ENCODE results near the gene TRPM4.
"Not testable (repeated sequence)": the region's sequence is repeated elsewhere in the genome, so short reads cannot be mapped to it uniquely, and the experiment has no call there.

The TRPM4 gene

GRCh38 chr19:49180659-49181058 lies 23.1 kb downstream of the TRPM4 start:
- no peaks in the 10 kb centered on the region for H3K4me1 ChIP-seq (ENCODE audit: insufficient read depth, poor library complexity, severe bottlenecking)
- peaks cover 22% of the 10 kb centered on the region for H3K36me3 ChIP-seq (ENCODE audit: low read depth)
- H3K9me3 ChIP-seq (ENCODE audit: severe bottlenecking) = no peaks in the 10 kb centered on the region
- no peak for ATAC-seq (ENCODE audit: low read depth)
- H3K27ac ChIP-seq (ENCODE audit: poor library complexity, severe bottlenecking) = no peak overlapping the region
- TF ChIP-seq CTCF (IDR thresholded peaks at IDR 0.05; ENCODE audit: poor library complexity, severe bottlenecking) = no peak
- H3K27me3 ChIP-seq (ENCODE audit: insufficient read depth, poor library complexity, severe bottlenecking) = no peaks in the 10 kb centered on the region
- DNase-seq (ENCODE audit: low spot score) = no peak
- no peak overlapping the region for H3K4me3 ChIP-seq (ENCODE audit: severe bottlenecking)

- not testable (repeated sequence) for H3K27ac ChIP-seq (ENCODE audit: poor library complexity, severe bottlenecking); H3K4me3 ChIP-seq (ENCODE audit: severe bottlenecking); ATAC-seq (ENCODE audit: low read depth); DNase-seq (ENCODE audit: low spot score); H3K27me3 ChIP-seq (ENCODE audit: insufficient read depth, poor library complexity, severe bottlenecking); H3K9me3 ChIP-seq (ENCODE audit: severe bottlenecking); H3K4me1 ChIP-seq (ENCODE audit: insufficient read depth, poor library complexity, severe bottlenecking)
- peaks cover 28% of the 10 kb centered on the region for H3K36me3 ChIP-seq (ENCODE audit: low read depth)
Measured at GRCh38 chr19:49182010-49182847, 24.6 kb downstream of the TRPM4 start.

- Histone ChIP-seq H3K4me1 (ENCODE audit: insufficient read depth, poor library complexity, severe bottlenecking) (no peaks in the 10 kb centered on the region), H3K27ac (ENCODE audit: poor library complexity, severe bottlenecking) (no peak overlapping the region), H3K36me3 (ENCODE audit: low read depth) (peaks cover 28% of the 10 kb centered on the region), H3K4me3 (ENCODE audit: severe bottlenecking) (no peak overlapping the region), H3K27me3 (ENCODE audit: insufficient read depth, poor library complexity, severe bottlenecking) (no peaks in the 10 kb centered on the region), H3K9me3 (ENCODE audit: severe bottlenecking) (no peaks in the 10 kb centered on the region)
- ATAC-seq (ENCODE audit: low read depth) (no peak), DNase-seq (ENCODE audit: low spot score) (no peak)
- no peak for TF ChIP-seq CTCF (IDR thresholded peaks at IDR 0.05; ENCODE audit: poor library complexity, severe bottlenecking)
Measured at GRCh38 chr19:49182848-49183375, 25.3 kb downstream of the TRPM4 start.

- no peak for ATAC-seq (ENCODE audit: low read depth)
Measured at GRCh38 chr19:49186108-49186507, 28.5 kb downstream of the TRPM4 start.

GRCh38 chr19:49188626-49189200 lies 31.1 kb downstream of the TRPM4 start:
- no peaks in the 10 kb centered on the region for H3K4me1 ChIP-seq (ENCODE audit: insufficient read depth, poor library complexity, severe bottlenecking)
- DNase-seq (ENCODE audit: low spot score) (no peak), ATAC-seq (ENCODE audit: low read depth) (no peak)

More at GRCh38 chr19:49186108-49186507, 28.5 kb downstream of the TRPM4 start:
- no peaks in the 10 kb centered on the region for H3K27me3 ChIP-seq (ENCODE audit: insufficient read depth, poor library complexity, severe bottlenecking)
- H3K9me3 ChIP-seq (ENCODE audit: severe bottlenecking) = no peaks in the 10 kb centered on the region
- H3K27ac ChIP-seq (ENCODE audit: poor library complexity, severe bottlenecking) = no peak overlapping the region
- no peak for DNase-seq (ENCODE audit: low spot score)
- H3K36me3 ChIP-seq (ENCODE audit: low read depth) = peaks cover 44% of the 10 kb centered on the region
- no peak for TF ChIP-seq CTCF (IDR thresholded peaks at IDR 0.05; ENCODE audit: poor library complexity, severe bottlenecking)
- H3K4me3 ChIP-seq (ENCODE audit: severe bottlenecking) = no peak overlapping the region
- no peaks in the 10 kb centered on the region for H3K4me1 ChIP-seq (ENCODE audit: insufficient read depth, poor library complexity, severe bottlenecking)

More at GRCh38 chr19:49188626-49189200, 31.1 kb downstream of the TRPM4 start:
- peaks cover 47% of the 10 kb centered on the region for H3K36me3 ChIP-seq (ENCODE audit: low read depth)
- no peak overlapping the region for H3K4me3 ChIP-seq (ENCODE audit: severe bottlenecking)
- TF ChIP-seq CTCF (IDR thresholded peaks at IDR 0.05; ENCODE audit: poor library complexity, severe bottlenecking) = no peak
- no peaks in the 10 kb centered on the region for H3K27me3 ChIP-seq (ENCODE audit: insufficient read depth, poor library complexity, severe bottlenecking)
- H3K27ac ChIP-seq (ENCODE audit: poor library complexity, severe bottlenecking) = no peak overlapping the region
- no peaks in the 10 kb centered on the region for H3K9me3 ChIP-seq (ENCODE audit: severe bottlenecking)
